NCI-H146 (cell line): ENCODE data around the gene PRPH.
A peak's percentile ranks its signal among the peaks of the same experiment; 100 is the strongest.
"Not testable (repeated sequence)": the region's sequence is repeated elsewhere in the genome, so short reads cannot be mapped to it uniquely, and the experiment has no call there.

ENCODE experiments used
- DNase-seq: peaks from one replicate; lab custom pipeline; 2025; lab: John Stamatoyannopoulos, UW

Gene PRPH

GRCh38 chr12:49295082-49295936 is at the start of gene PRPH:
Gene PRPH, plus strand, starts transcription at chr12:49295147. Its CDS starts 54 bp downstream, at chr12:49295201.
- no peak for DNase-seq

GRCh38 chr12:49251357-49251756 is 43.6 kb upstream of the PRPH start:
- DNase-seq: no peak

- DNase-seq: no peak
Measured at GRCh38 chr12:49253033-49253623, 41.8 kb upstream of the PRPH start.

- DNase-seq: not testable (repeated sequence)
Measured at GRCh38 chr12:49255456-49255855, 39.5 kb upstream of the PRPH start.

- no peak for DNase-seq
Measured at GRCh38 chr12:49255857-49256637, 38.9 kb upstream of the PRPH start.

- DNase-seq: not testable (repeated sequence)
Measured at GRCh38 chr12:49257508-49258184, 37.3 kb upstream of the PRPH start.

GRCh38 chr12:49259452-49259851 is 35.5 kb upstream of the PRPH start:
- no peak for DNase-seq

- no peak for DNase-seq
Measured at GRCh38 chr12:49260166-49260565, 34.8 kb upstream of the PRPH start.

- DNase-seq: no peak
Measured at GRCh38 chr12:49260571-49261363, 34.2 kb upstream of the PRPH start.

- DNase-seq: no peak
Measured at GRCh38 chr12:49261721-49262120, 33.2 kb upstream of the PRPH start.

GRCh38 chr12:49263400-49263763 is 31.6 kb upstream of the PRPH start:
- DNase-seq: no peak

GRCh38 chr12:49264466-49264872 is 30.5 kb upstream of the PRPH start:
- DNase-seq: no peak

- peak; percentile 97 for DNase-seq
Measured at GRCh38 chr12:49264873-49265792, 29.8 kb upstream of the PRPH start, which contains the start of gene TUBA1C. Gene TUBA1C, plus strand, starts transcription at chr12:49265082. Its CDS starts 100 bp downstream, at chr12:49265182.

GRCh38 chr12:49269191-49269590 is 25.8 kb upstream of the PRPH start:
- not testable (repeated sequence) for DNase-seq

GRCh38 chr12:49272790-49273725 is 21.9 kb upstream of the PRPH start:
- no peak for DNase-seq

- no peak for DNase-seq
Measured at GRCh38 chr12:49273726-49274395, 21.1 kb upstream of the PRPH start.

GRCh38 chr12:49274396-49275069 is 20.4 kb upstream of the PRPH start:
- DNase-seq: no peak
